H1 (cell line): Measurements from ENCODE around the gene GNG13. TPM values are rescaled to one million over a fixed set of nuclear protein-coding genes. Genes with fewer than 3 reads are reported as not detected.
A peak's percentile ranks its signal among the peaks of the same experiment; 100 is the strongest.

Experiments
- CTCF ChIA-PET: fragments of 300-600 bp; sonication (Branson Sonifier 250); formaldehyde crosslinking; loops from one replicate; lab custom pipeline; 2021; ENCODE audit not compliant: partially characterized antibody; lab: Charles Lee
- POLR2A ChIA-PET: fragments of 300-600 bp; sonication (Branson Sonifier 250); formaldehyde crosslinking; loops from one replicate; lab custom pipeline; 2021; ENCODE audit warnings: inconsistent platforms; ENCODE audit not compliant: partially characterized antibody; lab: Charles Lee
- DNase-seq, 2 experiments: peaks; one replicate each; pipeline versions ENCODE4 v3.0.0 to v3.0.0-alpha.2; 2010 to 2022; ENCODE audit warnings: low spot score in 2 of 2, low read depth in 1 of 2, mixed read lengths in 1 of 2
- FAIRE-seq: peaks from 2 replicates; lab custom pipeline; 2011; peaks lifted over from hg19 to GRCh38; lab: Jason Lieb, UNC
- H2AFZ ChIP-seq: 2 replicates; pipeline ENCODE4 v1.8.1; 2012; ENCODE audit warnings: low read length, inconsistent platforms
- H2AK5ac ChIP-seq: 2 replicates; pipeline ENCODE4 v1.6.1; 2013; ENCODE audit warnings: low read depth, low read length
- H2BK120ac ChIP-seq: replicated peaks from 2 replicates; pipeline ENCODE3; 2013; ENCODE audit warnings: low read depth, low read length, inconsistent platforms
- H2BK12ac ChIP-seq: 2 replicates; pipeline ENCODE4 v1.6.1; 2013; ENCODE audit warnings: low read depth, low read length
- H2BK15ac ChIP-seq: 2 replicates; pipeline ENCODE4 v1.6.1; 2013; ENCODE audit warnings: low read length
- H2BK20ac ChIP-seq: 2 replicates; pipeline ENCODE4 v1.6.1; 2013; ENCODE audit warnings: low read length
- H2BK5ac ChIP-seq: 2 replicates; pipeline ENCODE4 v1.6.1; 2013; ENCODE audit warnings: low read depth, low read length
- H3K14ac ChIP-seq: 2 replicates; pipeline ENCODE4 v1.6.1; 2013; ENCODE audit warnings: inconsistent platforms; ENCODE audit not compliant: insufficient read length
- H3K18ac ChIP-seq: 2 replicates; pipeline ENCODE4 v1.6.1; 2013; ENCODE audit warnings: low read length; ENCODE audit errors: extremely low read depth
- H3K23ac ChIP-seq: 2 replicates; pipeline ENCODE4 v1.6.1; 2013; ENCODE audit warnings: inconsistent platforms; ENCODE audit not compliant: insufficient read length
- H3K23me2 ChIP-seq: 2 replicates; pipeline ENCODE4 v1.6.1; 2013; ENCODE audit warnings: low read depth, low read length
- H3K27ac ChIP-seq: 2 replicates; pipeline ENCODE4 v1.6.1; 2011; ENCODE audit warnings: low read depth, low read length, inconsistent platforms
- H3K27me3 ChIP-seq, 4 experiments: replicated peaks in 1 of 4; 1 replicate in 1 of 4; 2 replicates in 3 of 4; pipeline versions ENCODE4 v1.6.1 to v1.8.1; 2011 to 2013; ENCODE audit warnings: low read length in 3 of 4, mild to moderate bottlenecking in 3 of 4, inconsistent platforms in 2 of 4, mixed read lengths in 2 of 4, moderate library complexity in 1 of 4; ENCODE audit not compliant: control insufficient read depth in 3 of 4, insufficient read depth in 3 of 4; ENCODE audit errors: extremely low read depth in 1 of 4
- H3K36me3 ChIP-seq, 4 experiments: 2 replicates each; pipeline versions ENCODE4 v1.6.1 to v1.8.1; 2011 to 2013; ENCODE audit warnings: mild to moderate bottlenecking in 4 of 4, low read length in 3 of 4, moderate library complexity in 2 of 4, control low read depth in 1 of 4, inconsistent platforms in 1 of 4; ENCODE audit not compliant: insufficient read depth in 4 of 4, control insufficient read depth in 2 of 4
- H3K4ac ChIP-seq: replicated peaks from 2 replicates; pipeline ENCODE3; 2013; ENCODE audit warnings: low read length, low read depth, mixed read lengths, inconsistent platforms; ENCODE audit not compliant: insufficient read length
- H3K4me1 ChIP-seq, 4 experiments: replicated peaks in 1 of 4; 1 replicate in 1 of 4; 2 replicates in 3 of 4; pipeline versions ENCODE4 v1.6.1 to v1.8.1; 2011 to 2013; ENCODE audit warnings: low read length in 3 of 4, inconsistent platforms in 2 of 4, mixed read lengths in 1 of 4; ENCODE audit not compliant: insufficient read depth in 4 of 4, control insufficient read depth in 3 of 4
- H3K4me2 ChIP-seq, 2 experiments: 2 replicates each; pipeline versions ENCODE4 v1.6.1 to v1.8.1; 2011 to 2013; ENCODE audit warnings: low read depth in 2 of 2, low read length in 2 of 2, control low read depth in 1 of 2, inconsistent platforms in 1 of 2, mild to moderate bottlenecking in 1 of 2; ENCODE audit not compliant: insufficient read depth in 1 of 2
- H3K4me3 ChIP-seq, 4 experiments: fragments of 200-600, 300-600 bp in 1 of 4; sonication (generic), shearing (Covaris generic), sonication (Bioruptor Twin) in 1 of 4; 2 replicates each; pipeline versions ENCODE4 v1.5.1 to v1.8.1; 2011 to 2016; ENCODE audit warnings: low read length in 4 of 4, low read depth in 3 of 4, control low read depth in 2 of 4, inconsistent platforms in 2 of 4, mild to moderate bottlenecking in 2 of 4, mixed read lengths in 1 of 4, moderate library complexity in 1 of 4; ENCODE audit not compliant: insufficient read depth in 2 of 4; ENCODE audit errors: extremely low read depth in 1 of 4
- H3K56ac ChIP-seq: replicated peaks from 2 replicates; pipeline ENCODE3; 2013; ENCODE audit warnings: low read depth, mild to moderate bottlenecking, mixed read lengths, low read length, inconsistent platforms; ENCODE audit not compliant: insufficient read length
- H3K79me1 ChIP-seq: 2 replicates; pipeline ENCODE4 v1.6.1; 2013; ENCODE audit warnings: low read depth, low read length, control low read depth
- H3K79me2 ChIP-seq, 2 experiments: 2 replicates each; pipeline versions ENCODE4 v1.6.1 to v1.8.1; 2012 to 2013; ENCODE audit warnings: low read length in 2 of 2, mild to moderate bottlenecking in 2 of 2, inconsistent platforms in 1 of 2; ENCODE audit not compliant: insufficient read depth in 2 of 2, control insufficient read depth in 1 of 2
- H3K9ac ChIP-seq, 4 experiments: replicated peaks in 1 of 4; 1 replicate in 1 of 4; 2 replicates in 3 of 4; pipeline versions ENCODE4 v1.6.1 to v1.8.1; 2011 to 2013; ENCODE audit warnings: low read depth in 3 of 4, low read length in 3 of 4, control low read depth in 2 of 4, mild to moderate bottlenecking in 2 of 4, moderate library complexity in 2 of 4, inconsistent platforms in 1 of 4; ENCODE audit errors: extremely low read depth in 1 of 4
- H3K9me3 ChIP-seq, 2 experiments: 2 replicates each; pipeline versions ENCODE4 v1.6.1 to v1.8.1; 2012 to 2013; ENCODE audit warnings: mild to moderate bottlenecking in 2 of 2, moderate library complexity in 2 of 2, control low read depth in 1 of 2, inconsistent platforms in 1 of 2, low read depth in 1 of 2, low read length in 1 of 2, mixed read lengths in 1 of 2; ENCODE audit not compliant: insufficient read depth in 2 of 2
- H4K20me1 ChIP-seq, 2 experiments: replicated peaks in 1 of 2; 2 replicates each; pipeline versions ENCODE3 to v1.8.1; 2011 to 2013; ENCODE audit warnings: inconsistent platforms in 2 of 2, low read length in 2 of 2, mild to moderate bottlenecking in 1 of 2; ENCODE audit not compliant: insufficient read depth in 2 of 2, control insufficient read depth in 1 of 2
- H4K5ac ChIP-seq: 2 replicates; pipeline ENCODE4 v1.6.1; 2013; ENCODE audit warnings: low read length, low read depth, mixed read lengths, inconsistent platforms; ENCODE audit not compliant: insufficient read length
- H4K8ac ChIP-seq: 2 replicates; pipeline ENCODE4 v1.8.0; 2013; ENCODE audit warnings: mild to moderate bottlenecking, moderate library complexity, low read length, inconsistent platforms; ENCODE audit not compliant: insufficient read depth; ENCODE audit errors: extremely low read depth
- H4K91ac ChIP-seq: replicated peaks from 2 replicates; pipeline ENCODE3; 2013; ENCODE audit warnings: low read length, mixed read lengths, inconsistent platforms; ENCODE audit not compliant: insufficient read length
- ATF2 ChIP-seq: IDR thresholded peaks from 2 replicates; pipeline ENCODE4 v1.6.1; 2012; ENCODE audit warnings: low read length, inconsistent platforms
- BRCA1 ChIP-seq: IDR thresholded peaks from 2 replicates; pipeline ENCODE4 v1.6.1; 2012; ENCODE audit warnings: low read depth, low read length, improper control_type of control experiment
- CBX5 ChIP-seq: fragments of 300-800, 300-1000 bp; sonication (generic); IDR thresholded peaks from 2 replicates; pipeline ENCODE4 v1.7.1; 2016; ENCODE audit warnings: antibody characterized with exemption, low read length, low read depth
- KDM1A ChIP-seq: fragments of 200-600, 300-600 bp; sonication (generic); IDR thresholded peaks from 2 replicates; pipeline ENCODE4 v1.7.1; 2016; ENCODE audit warnings: mild to moderate bottlenecking, low read length, borderline replicate concordance
- MAX ChIP-seq: IDR thresholded peaks from 2 replicates; pipeline ENCODE4 v1.6.1; 2012; ENCODE audit warnings: inconsistent platforms
- SRF ChIP-seq: IDR thresholded peaks from 2 replicates; pipeline ENCODE4 v1.6.1; 2011; ENCODE audit warnings: mild to moderate bottlenecking, low read depth, low read length, moderate library complexity
- WGBS, 2 experiments: shearing (Covaris generic) in 1 of 2; methylation state at CpG; one replicate each; pipeline versions ENCODE4 v1.1.6 to v1.1.7; 2013 to 2015; ENCODE audit warnings: low lambda C conversion rate in 2 of 2, mixed read lengths in 2 of 2, inconsistent platforms in 1 of 2, low coverage in 1 of 2, missing lambda C conversion rate in 1 of 2; ENCODE audit not compliant: insufficient replicate concordance in 2 of 2, insufficient coverage in 1 of 2, insufficient read length in 1 of 2; ENCODE audit errors: extremely low coverage in 1 of 2, missing lambda C conversion rate in 1 of 2; 5-methylcytosine and 5-hydroxymethylcytosine counted together
- polyA plus RNA-seq, 7 experiments: library from polyadenylated mRNA; depleted of rRNA in 3 of 7; stranded (reverse) in 5 of 7; unstranded in 2 of 7; fragments of >200 nt in 5 of 7; fragments of 200-250 nt in 2 of 7; gene quantifications; 1 replicate in 5 of 7; 2 replicates in 1 of 7; 4 replicates in 1 of 7; pipeline versions ENCODE4 v1.2.1 to v1.2.3, GENCODE V29; 2011 to 2013; ENCODE audit warnings: missing spikeins in 2 of 7, mixed read lengths in 2 of 7
- total RNA-seq: library from RNA; stranded (reverse); fragmentation: NEBNext Ultra II Directional; extraction: Animal tissue kit (Norgen Biotek cat#: 25700); gene quantifications from 2 replicates; pipeline ENCODE4 v1.2.1, GENCODE V29; 2021

Gene GNG13
- total and polyA plus RNA-seq, 2 of the 8 experiments (the other 6 are each of a cell fraction or from before 2014, with no cell fraction given), result not detected

GRCh38 chr16:796296-797119 is 4.0 kb downstream of the GNG13 start:
- H2BK15ac ChIP-seq, result no peak overlapping the region
- no peaks in the 10 kb centered on the region for H3K79me2 ChIP-seq
- H2BK20ac ChIP-seq, result no peak overlapping the region
- no peak overlapping the region for H2BK5ac ChIP-seq
- ChIA-PET CTCF (interaction anchor here (0.8 to 2.8 kb wide), 4 partner anchors 8 to 258 kb away, joined by 3 to 11 read pairs (median 4); no protein-coding TSS in a partner anchor), POLR2A (interaction anchor here (0.9 to 1.8 kb wide), 7 partner anchors 8 to 121 kb away, joined by 3 to 6 read pairs (median 5); partner anchors contain the start of genes ANTKMT, CHTF18, RHBDL1 and RPUSD1)
- H4K91ac ChIP-seq, result no peak overlapping the region
- H3K4me3 ChIP-seq, result no peak overlapping the region
- H3K23ac ChIP-seq, result no peak overlapping the region
- FAIRE-seq (no peak), DNase-seq (no peak)
- no peak overlapping the region for H2AFZ ChIP-seq
- no peak overlapping the region for H3K18ac ChIP-seq
- peaks cover 0 to 9% (median 3%) of the 10 kb centered on the region in 4 experiments; a peak in 5 of 7 replicates for H3K27me3 ChIP-seq
- no peak overlapping the region for H2BK120ac ChIP-seq
- H3K14ac ChIP-seq, result no peak overlapping the region
- no peaks in the 10 kb centered on the region for H3K9me3 ChIP-seq
- H3K9ac ChIP-seq, result no peak overlapping the region
- peaks cover under 1 to 44% (median 3%) of the 10 kb centered on the region in 4 experiments; a peak in 6 of 8 replicates for H3K36me3 ChIP-seq
- no peak overlapping the region for H3K56ac ChIP-seq
- H4K8ac ChIP-seq, result peak overlapping the region; percentile 28; the same call in 1 of the 2 replicates
- no peak overlapping the region for H3K4me2 ChIP-seq
- H3K4ac ChIP-seq, result no peak overlapping the region
- H3K4me1 ChIP-seq, result peaks cover 0 to 17% (median 3%) of the 10 kb centered on the region in 4 experiments; a peak in 4 of 7 replicates
- peaks cover 3% of the 10 kb centered on the region; the same call in 1 of the 2 replicates for H3K23me2 ChIP-seq
- H3K27ac ChIP-seq, result no peak overlapping the region
- H3K79me1 ChIP-seq, result 0 out of 2 replicates have a peak, but pooled peaks cover 3% of the 10 kb centered on the region
- H2AK5ac ChIP-seq, result no peak overlapping the region
- H2BK12ac ChIP-seq, result no peak overlapping the region
- H4K5ac ChIP-seq, result no peak overlapping the region
- WGBS, 2 experiments, result 91% methylated on average over 23 of the region's 38 CpGs; no CpG with 5 or more reads in 1 of the 2 experiments
- TF ChIP-seq KDM1A, result no peak
- no peak for TF ChIP-seq ATF2
- TF ChIP-seq MAX, result no peak
- no peak for TF ChIP-seq SRF
- no peak for TF ChIP-seq CBX5
- TF ChIP-seq BRCA1, result no peak
- peaks cover 4 to 20% of the 10 kb centered on the region in 2 experiments for H4K20me1 ChIP-seq
